ENCODE data around the gene NLRC5.

The NLRC5 gene

DNA sequence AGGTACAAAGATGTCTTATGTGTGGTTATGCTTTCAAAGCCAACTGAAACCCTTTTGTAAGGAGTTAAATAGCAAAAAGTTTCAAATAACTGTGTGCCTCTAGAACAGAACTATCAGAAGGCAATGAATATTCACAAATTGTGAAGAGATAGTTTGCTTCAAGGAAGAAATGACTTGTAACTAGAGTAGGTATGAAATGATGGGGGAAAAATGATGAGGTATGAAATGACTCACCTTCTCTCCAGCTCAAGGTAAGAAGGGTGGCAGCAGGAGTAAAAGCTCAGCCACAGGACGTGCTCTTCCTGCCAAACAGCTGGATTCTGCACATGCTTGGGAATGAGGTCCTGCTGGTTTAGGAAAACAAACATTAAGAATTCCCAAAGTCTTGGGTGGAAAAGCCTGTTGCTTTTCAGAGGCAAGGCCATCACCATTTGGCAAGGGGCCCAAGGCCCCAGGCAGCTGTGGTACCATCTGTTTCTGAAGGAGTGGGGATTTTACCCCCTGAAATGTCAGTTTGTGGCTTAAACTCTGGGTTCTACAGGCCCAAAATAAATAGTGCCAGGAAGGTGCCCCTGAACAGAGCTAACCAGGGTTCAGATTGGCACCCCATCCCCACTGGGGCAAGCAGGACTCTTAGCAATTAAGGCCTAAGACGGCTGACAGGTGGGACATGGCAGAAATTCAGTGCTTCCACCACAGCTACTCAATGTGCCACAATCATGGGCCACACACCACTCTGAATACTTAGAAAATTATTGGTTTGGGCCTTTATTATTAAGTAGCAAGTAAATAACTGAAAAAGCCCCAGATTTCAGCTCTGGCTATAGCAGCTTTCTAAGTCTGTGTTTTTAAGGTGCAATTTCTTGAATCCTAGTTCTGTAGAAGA is 44.2 kb upstream of the NLRC5 start:
- DNase-seq (ENCODE audit: low read depth, low spot score), result no peak
- H3K4me3 ChIP-seq (ENCODE audit: low read depth, low read length), result no peak overlapping the region
- TF ChIP-seq, protein P1, sequence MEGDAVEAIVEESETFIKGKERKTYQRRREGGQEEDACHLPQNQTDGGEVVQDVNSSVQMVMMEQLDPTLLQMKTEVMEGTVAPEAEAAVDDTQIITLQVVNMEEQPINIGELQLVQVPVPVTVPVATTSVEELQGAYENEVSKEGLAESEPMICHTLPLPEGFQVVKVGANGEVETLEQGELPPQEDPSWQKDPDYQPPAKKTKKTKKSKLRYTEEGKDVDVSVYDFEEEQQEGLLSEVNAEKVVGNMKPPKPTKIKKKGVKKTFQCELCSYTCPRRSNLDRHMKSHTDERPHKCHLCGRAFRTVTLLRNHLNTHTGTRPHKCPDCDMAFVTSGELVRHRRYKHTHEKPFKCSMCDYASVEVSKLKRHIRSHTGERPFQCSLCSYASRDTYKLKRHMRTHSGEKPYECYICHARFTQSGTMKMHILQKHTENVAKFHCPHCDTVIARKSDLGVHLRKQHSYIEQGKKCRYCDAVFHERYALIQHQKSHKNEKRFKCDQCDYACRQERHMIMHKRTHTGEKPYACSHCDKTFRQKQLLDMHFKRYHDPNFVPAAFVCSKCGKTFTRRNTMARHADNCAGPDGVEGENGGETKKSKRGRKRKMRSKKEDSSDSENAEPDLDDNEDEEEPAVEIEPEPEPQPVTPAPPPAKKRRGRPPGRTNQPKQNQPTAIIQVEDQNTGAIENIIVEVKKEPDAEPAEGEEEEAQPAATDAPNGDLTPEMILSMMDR (IDR thresholded peaks at IDR 0.05; ENCODE audit: low read depth, low read length), result no peak
- in situ Hi-C loops (cut with HindIII; ENCODE audit: low sequenced_read_pairs), result no loop called here

DNA sequence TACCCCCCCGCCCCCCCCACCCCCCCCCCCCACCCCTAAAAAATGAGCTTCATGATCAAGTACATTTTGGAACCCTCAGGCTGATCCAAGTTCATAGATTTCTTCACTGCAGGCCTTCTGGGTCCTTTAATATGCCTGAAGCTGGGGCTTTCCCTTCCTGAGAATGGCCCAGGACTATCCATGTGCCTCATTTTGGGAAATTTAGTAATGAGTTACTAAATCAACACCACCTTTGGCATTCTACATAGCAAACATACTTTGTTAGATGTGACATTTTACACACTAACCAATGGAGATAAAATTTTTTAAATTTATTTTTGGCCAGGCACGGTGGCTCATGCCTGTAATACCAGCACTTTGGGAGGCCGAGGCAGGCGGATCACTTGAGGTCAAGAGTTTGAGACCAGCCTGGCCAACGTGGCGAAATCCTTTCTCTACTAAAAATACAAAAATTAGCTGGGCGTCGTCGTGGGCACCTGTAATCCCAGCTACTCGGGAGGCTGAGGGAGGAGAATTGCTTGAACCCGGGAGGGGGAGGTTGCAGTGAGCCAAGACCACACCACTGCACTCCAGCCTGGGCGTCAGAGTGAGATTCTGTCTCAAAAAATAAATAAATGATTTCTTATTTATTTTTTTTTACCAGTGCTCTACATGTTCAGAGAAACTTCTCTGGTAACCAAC is 43.4 kb upstream of the NLRC5 start:
- DNase-seq (ENCODE audit: low read depth, low spot score), result no peak
- no peak overlapping the region for H3K4me3 ChIP-seq (ENCODE audit: low read depth, low read length)
- TF ChIP-seq, protein P1 (IDR thresholded peaks at IDR 0.05; ENCODE audit: low read depth, low read length), result no peak
- in situ Hi-C loops (cut with HindIII; ENCODE audit: low sequenced_read_pairs), result no loop called here

DNA sequence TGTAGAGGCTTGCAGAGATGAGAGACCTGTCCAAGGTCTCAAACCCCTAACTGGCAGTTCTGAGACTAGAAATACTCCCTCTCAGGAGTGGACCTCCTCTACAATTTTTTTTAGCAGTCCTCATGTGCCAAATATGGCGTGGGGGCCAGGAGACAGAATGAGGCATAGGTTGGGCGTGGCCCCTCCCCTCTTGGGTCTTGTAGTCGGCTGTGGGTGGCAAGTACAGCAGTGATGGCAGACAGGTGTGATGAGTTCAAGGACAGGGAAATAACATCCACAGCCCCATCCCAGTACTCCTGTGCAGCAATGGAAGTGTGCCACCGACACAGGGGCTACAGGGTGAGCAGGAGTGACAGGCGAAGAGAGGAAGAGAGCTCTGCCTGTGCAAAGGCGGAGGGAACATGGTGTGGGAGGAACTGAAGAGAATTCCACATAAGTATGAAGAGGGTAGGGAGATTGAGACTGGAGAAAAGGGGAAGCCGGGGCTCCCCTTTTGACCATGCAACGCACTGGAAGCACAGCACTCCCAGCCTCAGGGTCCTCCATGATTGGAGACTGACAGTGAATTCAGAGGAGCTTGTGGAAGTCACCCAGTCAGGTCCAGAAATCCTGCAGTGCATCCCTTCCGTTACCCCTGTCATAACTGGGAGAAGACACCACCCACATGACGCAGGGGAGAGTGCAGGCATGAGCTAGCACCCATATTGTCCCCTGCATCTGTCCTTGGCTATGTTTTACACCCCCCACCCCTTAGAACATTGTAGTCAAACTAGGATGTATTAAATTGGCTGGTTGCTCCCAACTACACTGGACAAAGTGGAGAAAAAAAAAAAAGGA is 42.4 kb upstream of the NLRC5 start:
- no peak for DNase-seq (ENCODE audit: low read depth, low spot score)
- TF ChIP-seq, protein P1 (IDR thresholded peaks at IDR 0.05; ENCODE audit: low read depth, low read length), result no peak
- no peak overlapping the region for H3K4me3 ChIP-seq (ENCODE audit: low read depth, low read length)
- in situ Hi-C loops (cut with HindIII; ENCODE audit: low sequenced_read_pairs), result no loop called here

DNA sequence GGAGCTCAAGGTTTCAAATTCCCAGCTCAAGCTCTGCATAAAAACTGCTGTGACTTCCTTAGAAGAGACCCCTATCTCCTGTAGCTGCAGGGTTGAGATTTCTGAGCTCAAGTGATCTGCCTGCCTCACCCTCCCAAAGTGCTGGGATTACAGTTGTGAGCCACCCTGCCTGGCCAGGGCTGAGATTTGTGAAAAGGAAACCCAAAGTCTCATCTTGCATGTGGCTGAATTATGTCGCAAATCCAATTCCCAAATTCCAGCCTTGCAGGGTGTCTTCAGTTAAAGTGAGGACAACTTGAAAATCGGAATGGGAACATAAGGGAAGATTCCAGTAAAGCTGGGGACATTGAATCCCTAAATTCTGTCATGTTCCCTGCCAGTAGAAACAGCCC is 41.8 kb upstream of the NLRC5 start:
- no peak for DNase-seq (ENCODE audit: low read depth, low spot score)
- TF ChIP-seq, protein P1 (IDR thresholded peaks at IDR 0.05; ENCODE audit: low read depth, low read length), result no peak
- in situ Hi-C loops (cut with HindIII; ENCODE audit: low sequenced_read_pairs), result no loop called here
- no peak overlapping the region for H3K4me3 ChIP-seq (ENCODE audit: low read depth, low read length)

DNA sequence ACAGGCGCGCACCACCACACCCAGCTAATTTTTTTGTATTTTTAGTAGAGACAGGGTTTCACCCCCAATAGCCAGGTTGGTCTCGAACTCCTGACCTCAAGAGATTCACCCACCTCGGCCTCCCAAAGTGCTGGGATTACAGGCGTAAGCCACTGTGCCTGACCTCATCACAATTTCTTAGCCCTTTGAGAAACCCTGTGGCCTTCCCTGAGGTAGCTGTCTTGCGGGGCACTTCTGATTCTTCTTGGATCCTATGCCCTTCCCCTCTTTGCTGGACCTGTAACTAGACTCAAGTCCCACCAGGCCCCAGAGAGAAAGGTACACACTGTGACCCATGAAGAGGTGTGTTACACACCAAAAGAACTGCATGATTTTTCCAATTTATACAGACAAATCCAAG is 41.1 kb upstream of the NLRC5 start:
- H3K4me3 ChIP-seq (ENCODE audit: low read depth, low read length), result no peak overlapping the region
- DNase-seq (ENCODE audit: low read depth, low spot score), result no peak
- in situ Hi-C loops (cut with HindIII; ENCODE audit: low sequenced_read_pairs), result no loop called here
- TF ChIP-seq, protein P1 (IDR thresholded peaks at IDR 0.05; ENCODE audit: low read depth, low read length), result no peak

DNA sequence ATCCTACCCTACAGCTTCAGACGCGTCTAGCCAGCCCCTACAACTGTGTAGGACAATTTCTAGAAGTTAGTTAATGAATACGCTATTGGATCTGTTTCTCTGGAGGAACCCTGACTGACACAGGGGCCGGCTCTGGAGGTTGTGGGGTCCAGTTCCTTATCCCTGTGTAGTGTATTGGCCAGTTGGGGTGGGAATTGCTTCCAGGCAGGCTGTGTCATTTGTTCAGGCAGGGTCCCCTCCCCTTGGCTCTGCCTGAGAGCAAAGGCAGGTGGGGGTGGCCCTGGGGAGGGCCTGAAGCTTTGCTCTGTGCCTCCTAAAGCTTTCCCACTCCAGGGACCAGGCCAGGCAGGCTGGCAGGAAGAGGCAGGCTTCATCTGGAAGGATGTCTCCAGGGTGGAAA is 39.3 kb upstream of the NLRC5 start:
- TF ChIP-seq, protein P1 (IDR thresholded peaks at IDR 0.05; ENCODE audit: low read depth, low read length), result no peak
- H3K4me3 ChIP-seq (ENCODE audit: low read depth, low read length), result no peak overlapping the region
- no peak for DNase-seq (ENCODE audit: low read depth, low spot score)
- in situ Hi-C loops (cut with HindIII; ENCODE audit: low sequenced_read_pairs), result no loop called here
